Gastrocnemius medialis (tissue), 4 donors: ENCODE measurements around the gene UGDH. TPM values are rescaled to one million over a fixed set of nuclear protein-coding genes. Genes with fewer than 3 reads are reported as not detected.

Experiments
- ATAC-seq, 2 donors: fragments of 150-250 bp; one replicate each; pipeline ENCODE4 v1.9.1; 2016
- DNase-seq, 2 donors: peaks; one replicate each; pipeline ENCODE4 v3.0.0-alpha.2; 2019
- H3K27ac ChIP-seq, 4 donors: fragments of 200-600 bp; sonication (generic); 1 replicate in 1 of 4; 2 replicates in 3 of 4; pipeline ENCODE4 v1.5.1; 2016 to 2018; ENCODE audit warnings: mild to moderate bottlenecking in 2 of 4, moderate library complexity in 1 of 4
- H3K27me3 ChIP-seq, 3 donors: fragments of 200-600 bp; sonication (generic) in 2 of 3; 1 replicate in 1 of 3; 2 replicates in 2 of 3; pipeline versions ENCODE4 v1.5.1 to v1.6.0; 2016 to 2019; ENCODE audit warnings: mild to moderate bottlenecking in 1 of 3, moderate library complexity in 1 of 3
- H3K36me3 ChIP-seq, 2 donors: fragments of 200-600 bp; sonication (generic) in 1 of 2; one replicate each; pipeline ENCODE4 v1.5.1; 2017 to 2018
- H3K4me1 ChIP-seq, 2 donors: fragments of 200-600 bp; sonication (generic) in 1 of 2; one replicate each; pipeline ENCODE4 v1.5.1; 2016 to 2017; ENCODE audit warnings: mild to moderate bottlenecking in 2 of 2
- H3K4me3 ChIP-seq, 4 donors: fragments of 200-600 bp; sonication (generic) in 3 of 4; 1 replicate in 1 of 4; 2 replicates in 3 of 4; pipeline ENCODE4 v1.5.1; 2016 to 2019; ENCODE audit warnings: mild to moderate bottlenecking in 2 of 4
- H3K9me3 ChIP-seq, 3 donors: fragments of 200-600 bp; sonication (generic) in 2 of 3; 1 replicate in 1 of 3; 2 replicates in 2 of 3; pipeline ENCODE4 v1.5.1; 2016 to 2019
- POLR2A ChIP-seq, 2 donors: fragments of 450-650 bp; IDR thresholded peaks; one replicate each; pipeline ENCODE4 v1.6.1; 2017; ENCODE audit warnings: antibody characterized with exemption in 2 of 2, mild to moderate bottlenecking in 2 of 2, moderate library complexity in 2 of 2
- in situ Hi-C, 4 donors: fragments of 200-750 bp; cut with MboI; loops; one replicate each; pipeline versions ENCODE4 v1.15.0 to v1.8.0; 2017; ENCODE audit warnings: low sequenced_read_pairs in 4 of 4
- intact Hi-C: fragments of 100-400 bp; cut with DNase I; formaldehyde crosslinking; loops from one replicate; pipeline ENCODE4 v1.15.1; 2023; ENCODE audit warnings: low total_unique reads
- total RNA-seq, 4 donors: library from RNA; depleted of rRNA; stranded (reverse); fragments of >200 nt; gene quantifications; one replicate each; pipeline versions ENCODE4 v1.1.0 to v1.2.3, GENCODE V29; 2016
- TF ChIP-seq, protein P1 (sequence below), 5 experiments: fragments of 450-650 bp in 3 of 5; fragments of 200-600 bp in 2 of 5; sonication (generic) in 2 of 5; IDR thresholded peaks in 4 of 5; conservative IDR thresholded peaks in 1 of 5; 1 replicate in 4 of 5; 2 replicates in 1 of 5; pipeline ENCODE4 v1.5.1; 2016 to 2019; ENCODE audit warnings: antibody characterized with exemption in 5 of 5, mild to moderate bottlenecking in 3 of 5, moderate library complexity in 3 of 5

The UGDH gene
- total RNA-seq, 4 donors from 2014 or later: 6.1 to 12.7 (median 8.8) TPM

DNA sequence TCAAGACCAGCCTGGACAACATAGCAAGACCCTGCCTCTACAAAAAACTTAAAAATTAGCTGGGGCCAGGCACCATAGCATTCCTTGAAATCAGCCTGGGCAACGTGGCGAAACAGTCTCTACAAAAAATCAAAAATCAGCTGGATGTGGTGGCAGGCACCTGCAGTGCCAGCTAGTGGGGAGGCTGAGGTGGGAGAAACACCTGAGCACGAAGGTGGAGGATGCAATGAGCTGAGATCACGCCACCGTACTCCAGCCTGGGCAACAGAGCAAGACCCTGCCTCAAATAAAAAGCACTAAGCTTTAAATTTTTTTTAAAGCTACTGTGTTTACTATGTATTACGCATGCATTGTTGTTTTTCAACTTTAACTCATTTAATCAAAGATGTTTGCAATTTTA, 71.8 kb downstream of the UGDH start:
- ATAC-seq (no peak), DNase-seq (no peak)
- in situ Hi-C loops: loop anchor here in 3 of 4 donors (25.0 kb wide), 2 partner anchors 182 to 857 kb away; partner anchors contain the start of gene SMIM14 (in 2 of the 3)
- Histone ChIP-seq H3K4me1 (peaks cover 19 to 21% of the 10 kb centered on the region in 2 donors), H3K4me3 (no peak overlapping the region), H3K27me3 (no peaks in the 10 kb centered on the region), H3K27ac (no peak overlapping the region), H3K36me3 (peaks cover 3 to 70% of the 10 kb centered on the region in 2 donors), H3K9me3 (no peaks in the 10 kb centered on the region)
- TF ChIP-seq POLR2A (IDR thresholded peaks at IDR 0.05): no peak
- TF ChIP-seq, protein P1, sequence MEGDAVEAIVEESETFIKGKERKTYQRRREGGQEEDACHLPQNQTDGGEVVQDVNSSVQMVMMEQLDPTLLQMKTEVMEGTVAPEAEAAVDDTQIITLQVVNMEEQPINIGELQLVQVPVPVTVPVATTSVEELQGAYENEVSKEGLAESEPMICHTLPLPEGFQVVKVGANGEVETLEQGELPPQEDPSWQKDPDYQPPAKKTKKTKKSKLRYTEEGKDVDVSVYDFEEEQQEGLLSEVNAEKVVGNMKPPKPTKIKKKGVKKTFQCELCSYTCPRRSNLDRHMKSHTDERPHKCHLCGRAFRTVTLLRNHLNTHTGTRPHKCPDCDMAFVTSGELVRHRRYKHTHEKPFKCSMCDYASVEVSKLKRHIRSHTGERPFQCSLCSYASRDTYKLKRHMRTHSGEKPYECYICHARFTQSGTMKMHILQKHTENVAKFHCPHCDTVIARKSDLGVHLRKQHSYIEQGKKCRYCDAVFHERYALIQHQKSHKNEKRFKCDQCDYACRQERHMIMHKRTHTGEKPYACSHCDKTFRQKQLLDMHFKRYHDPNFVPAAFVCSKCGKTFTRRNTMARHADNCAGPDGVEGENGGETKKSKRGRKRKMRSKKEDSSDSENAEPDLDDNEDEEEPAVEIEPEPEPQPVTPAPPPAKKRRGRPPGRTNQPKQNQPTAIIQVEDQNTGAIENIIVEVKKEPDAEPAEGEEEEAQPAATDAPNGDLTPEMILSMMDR (IDR thresholded peaks at IDR 0.05 in 4 of 5, conservative IDR thresholded peaks at IDR 0.05 in 1 of 5): no peak
- intact Hi-C loops: loop anchor here (5.0 kb wide), 2 partner anchors 88 to 602 kb away; partner anchors contain the start of genes N4BP2 and RFC1

DNA sequence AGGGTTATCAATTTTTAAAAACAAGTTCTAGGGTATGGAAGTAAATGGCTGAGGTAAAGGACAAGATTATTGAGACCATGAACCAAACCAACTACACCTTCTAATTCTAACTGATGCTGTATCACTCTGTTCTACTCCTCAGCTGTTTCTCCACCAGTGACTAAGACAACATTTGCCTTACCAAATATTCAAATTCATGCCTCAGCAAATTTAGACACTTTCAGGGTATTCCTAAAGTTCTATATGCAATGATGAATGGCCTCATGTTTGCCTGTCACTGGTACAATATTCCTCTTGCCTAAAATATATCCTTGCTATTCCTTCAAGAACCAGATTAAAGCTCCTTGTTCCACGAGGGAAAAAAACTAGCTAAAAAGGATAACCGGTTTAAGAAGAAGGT, 73.5 kb downstream of the UGDH start:
- intact Hi-C loops: no loop called here
- ATAC-seq (no peak), DNase-seq (no peak)
- TF ChIP-seq POLR2A (IDR thresholded peaks at IDR 0.05): no peak
- TF ChIP-seq, protein P1 (IDR thresholded peaks at IDR 0.05 in 4 of 5, conservative IDR thresholded peaks at IDR 0.05 in 1 of 5): no peak
- H3K36me3 ChIP-seq: peaks cover 3 to 82% of the 10 kb centered on the region in 2 donors
- no peak overlapping the region for H3K27ac ChIP-seq
- H3K4me3 ChIP-seq: no peak overlapping the region
- H3K27me3 ChIP-seq: no peaks in the 10 kb centered on the region
- H3K9me3 ChIP-seq: no peaks in the 10 kb centered on the region
- in situ Hi-C loops: loop anchor here in 3 of 4 donors (25.0 kb wide), 2 partner anchors 184 to 859 kb away; partner anchors contain the start of gene SMIM14 (in 2 of the 3)
- H3K4me1 ChIP-seq: peaks cover 13 to 16% of the 10 kb centered on the region in 2 donors

DNA sequence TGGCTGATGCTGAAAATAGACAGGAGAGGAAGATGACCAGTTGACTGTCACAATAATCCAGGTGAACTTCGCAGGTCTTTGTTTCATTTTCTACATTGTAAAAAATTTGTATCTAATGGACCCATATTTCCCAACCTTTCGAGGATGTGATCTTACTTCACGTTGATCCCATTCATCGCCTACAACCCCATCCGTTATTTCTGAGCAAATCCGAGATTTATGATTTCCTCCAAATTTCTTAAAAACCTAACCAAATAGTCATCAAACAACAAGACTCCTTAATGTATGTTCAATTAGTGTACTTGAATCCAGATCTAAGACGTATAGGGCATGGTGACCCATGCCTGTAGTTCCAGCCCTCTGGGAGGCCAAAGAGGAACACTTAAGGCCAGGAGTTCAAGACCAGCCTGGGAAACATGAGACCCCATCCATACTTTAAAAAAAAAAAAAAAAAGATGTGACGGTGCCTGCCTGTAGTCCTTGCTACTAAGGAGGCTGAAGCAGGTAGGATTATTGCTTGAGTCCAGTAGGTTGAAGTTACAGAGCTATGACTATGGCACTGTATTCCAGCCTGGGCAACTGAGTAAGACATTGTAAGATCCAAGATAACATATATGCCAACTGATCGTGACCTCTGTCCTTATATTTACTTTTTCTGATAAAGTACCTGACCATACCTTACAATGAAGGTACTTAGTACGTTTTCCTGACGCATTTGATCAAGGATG, 74.2 kb downstream of the UGDH start:
- intact Hi-C loops: no loop called here
- H3K27me3 ChIP-seq: no peaks in the 10 kb centered on the region
- ATAC-seq: no peak
- peaks cover 13 to 16% of the 10 kb centered on the region in 2 donors for H3K4me1 ChIP-seq
- DNase-seq: no peak
- H3K4me3 ChIP-seq: no peak overlapping the region
- TF ChIP-seq POLR2A (IDR thresholded peaks at IDR 0.05): no peak
- TF ChIP-seq, protein P1 (IDR thresholded peaks at IDR 0.05 in 4 of 5, conservative IDR thresholded peaks at IDR 0.05 in 1 of 5): no peak
- peaks cover 3 to 86% of the 10 kb centered on the region in 2 donors for H3K36me3 ChIP-seq
- in situ Hi-C loops: loop anchor here in 3 of 4 donors (25.0 kb wide), 2 partner anchors 184 to 859 kb away; partner anchors contain the start of gene SMIM14 (in 2 of the 3)
- no peaks in the 10 kb centered on the region for H3K9me3 ChIP-seq
- no peak overlapping the region for H3K27ac ChIP-seq

DNA sequence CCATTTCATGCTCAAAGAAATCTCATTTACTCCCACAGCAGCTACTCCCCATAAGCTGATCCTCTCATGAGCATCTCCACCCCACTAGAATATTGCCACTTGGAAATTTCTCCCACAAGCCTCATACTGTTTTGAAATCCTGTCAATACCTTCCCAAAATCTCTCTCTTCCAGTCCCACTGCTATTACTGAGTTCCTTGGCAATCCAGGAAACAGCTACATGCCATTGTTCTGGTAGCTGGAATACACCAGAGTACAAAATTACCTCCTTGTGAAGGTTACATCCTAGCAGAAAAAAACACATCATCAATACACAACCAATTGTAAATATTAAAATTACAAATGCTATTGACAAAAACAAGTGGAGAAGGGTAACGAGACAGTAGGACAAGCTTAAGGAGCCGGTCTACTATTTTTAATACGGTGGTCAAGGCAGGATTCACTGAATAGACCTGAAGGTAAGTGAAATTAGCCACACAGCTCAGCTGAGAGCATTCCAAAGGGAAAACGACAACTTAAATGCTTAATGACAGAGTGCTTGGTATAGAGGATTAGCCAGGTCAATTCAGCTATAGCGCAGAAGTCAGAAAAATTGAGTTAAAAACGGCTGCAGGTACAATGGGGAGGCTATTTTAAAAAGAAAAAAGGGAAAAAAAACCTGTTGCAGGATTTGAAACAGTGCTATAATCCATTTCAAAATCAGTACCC, 74.9 kb downstream of the UGDH start:
- H3K4me1 ChIP-seq: peaks cover 7 to 13% of the 10 kb centered on the region in 2 donors
- intact Hi-C loops (no loop called here), in situ Hi-C loops (loop anchor here in 3 of 4 donors (25.0 kb wide), 2 partner anchors 185 to 860 kb away; partner anchors contain the start of gene SMIM14 (in 2 of the 3))
- ATAC-seq (no peak), DNase-seq (no peak)
- no peak overlapping the region for H3K4me3 ChIP-seq
- no peak overlapping the region for H3K27ac ChIP-seq
- TF ChIP-seq POLR2A (IDR thresholded peaks at IDR 0.05): no peak
- TF ChIP-seq, protein P1 (IDR thresholded peaks at IDR 0.05 in 4 of 5, conservative IDR thresholded peaks at IDR 0.05 in 1 of 5): no peak
- peaks cover 3 to 82% of the 10 kb centered on the region in 2 donors for H3K36me3 ChIP-seq
- no peaks in the 10 kb centered on the region for H3K9me3 ChIP-seq
- H3K27me3 ChIP-seq: no peaks in the 10 kb centered on the region
